Astrocyte (in vitro differentiated cells and primary cell): ENCODE results near the gene PTPRN2. TPM values are rescaled to one million over a fixed set of nuclear protein-coding genes. Genes with fewer than 3 reads are reported as not detected.

Experiments used
- DNase-seq: peaks from one replicate; pipeline ENCODE4 v3.0.0-alpha.2; 2010; ENCODE audit warnings: low read depth
- FAIRE-seq: peaks from 2 replicates; lab custom pipeline; 2011; peaks lifted over from hg19 to GRCh38; lab: Jason Lieb, UNC
- H2AFZ ChIP-seq: 2 replicates; pipeline ENCODE4 v1.6.0; 2012; ENCODE audit warnings: low read depth, low read length, inconsistent platforms
- H3K27ac ChIP-seq: 2 replicates; pipeline ENCODE4 v1.5.1; 2011; ENCODE audit warnings: low read depth, low read length, inconsistent platforms
- H3K27me3 ChIP-seq: 2 replicates; pipeline ENCODE4 v1.6.0; 2011; ENCODE audit warnings: low read length, inconsistent platforms; ENCODE audit not compliant: insufficient read depth
- H3K36me3 ChIP-seq: 2 replicates; pipeline ENCODE4 v1.5.1; 2011; ENCODE audit warnings: low read length, inconsistent platforms; ENCODE audit not compliant: insufficient read depth
- H3K4me1 ChIP-seq: 2 replicates; pipeline ENCODE4 v1.5.1; 2011; ENCODE audit warnings: low read length, inconsistent platforms; ENCODE audit not compliant: insufficient read depth
- H3K4me2 ChIP-seq: 2 replicates; pipeline ENCODE4 v1.6.0; 2012; ENCODE audit warnings: low read length, inconsistent platforms
- H3K4me3 ChIP-seq: 2 replicates; pipeline ENCODE4 v1.5.1; 2011; ENCODE audit warnings: low read depth, mild to moderate bottlenecking, low read length, inconsistent platforms; ENCODE audit not compliant: insufficient read depth
- H3K79me2 ChIP-seq: 2 replicates; pipeline ENCODE4 v1.6.0; 2012; ENCODE audit warnings: mild to moderate bottlenecking, low read length, inconsistent platforms; ENCODE audit not compliant: insufficient read depth
- H3K9ac ChIP-seq: 2 replicates; pipeline ENCODE4 v1.6.0; 2012; ENCODE audit warnings: mild to moderate bottlenecking, low read length, inconsistent platforms
- H3K9me3 ChIP-seq: 2 replicates; pipeline ENCODE4 v1.5.1; 2012; ENCODE audit warnings: low read depth, mild to moderate bottlenecking, low read length, inconsistent platforms; ENCODE audit not compliant: insufficient read depth
- H4K20me1 ChIP-seq: 2 replicates; pipeline ENCODE4 v1.6.0; 2012; ENCODE audit warnings: low read length, inconsistent platforms; ENCODE audit not compliant: insufficient read depth
- H3K27ac Mint-ChIP-seq: one replicate; pipeline ENCODE4 v1.8.0; 2021; ENCODE audit warnings: mild to moderate bottlenecking, mixed read lengths; ENCODE audit not compliant: unreplicated experiment
- H3K27me3 Mint-ChIP-seq: one replicate; pipeline ENCODE4 v1.8.0; 2021; ENCODE audit warnings: low read depth, mixed read lengths; ENCODE audit not compliant: unreplicated experiment
- H3K36me3 Mint-ChIP-seq: one replicate; pipeline ENCODE4 v1.8.0; 2021; ENCODE audit warnings: low read depth, mixed read lengths; ENCODE audit not compliant: unreplicated experiment
- H3K4me1 Mint-ChIP-seq: one replicate; pipeline ENCODE4 v1.8.0; 2021; ENCODE audit warnings: low read depth, mixed read lengths; ENCODE audit not compliant: unreplicated experiment
- H3K4me3 Mint-ChIP-seq: one replicate; pipeline ENCODE4 v1.8.0; 2021; ENCODE audit warnings: mild to moderate bottlenecking, moderate library complexity, mixed read lengths; ENCODE audit not compliant: unreplicated experiment
- H3K9me3 Mint-ChIP-seq: one replicate; pipeline ENCODE4 v1.8.0; 2021; ENCODE audit warnings: mild to moderate bottlenecking, mixed read lengths; ENCODE audit not compliant: unreplicated experiment
- EZH2 ChIP-seq: IDR thresholded peaks from 2 replicates; pipeline ENCODE4 v1.6.1; 2012; ENCODE audit warnings: mild to moderate bottlenecking, low read length, inconsistent platforms; ENCODE audit not compliant: insufficient read depth
- total RNA-seq: library from RNA; stranded (reverse); gene quantifications from 2 replicates; pipeline ENCODE4 v1.2.1, GENCODE V29; 2021
- TF ChIP-seq, protein P1 (sequence below): IDR thresholded peaks from 2 replicates; pipeline ENCODE4 v1.5.1; 2011; ENCODE audit warnings: low read depth, mild to moderate bottlenecking, inconsistent platforms, low read length, moderate library complexity; ENCODE audit not compliant: insufficient read depth

PTPRN2 gene
- total RNA-seq, 1 donor from 2014 or later: 0.09 TPM

DNA sequence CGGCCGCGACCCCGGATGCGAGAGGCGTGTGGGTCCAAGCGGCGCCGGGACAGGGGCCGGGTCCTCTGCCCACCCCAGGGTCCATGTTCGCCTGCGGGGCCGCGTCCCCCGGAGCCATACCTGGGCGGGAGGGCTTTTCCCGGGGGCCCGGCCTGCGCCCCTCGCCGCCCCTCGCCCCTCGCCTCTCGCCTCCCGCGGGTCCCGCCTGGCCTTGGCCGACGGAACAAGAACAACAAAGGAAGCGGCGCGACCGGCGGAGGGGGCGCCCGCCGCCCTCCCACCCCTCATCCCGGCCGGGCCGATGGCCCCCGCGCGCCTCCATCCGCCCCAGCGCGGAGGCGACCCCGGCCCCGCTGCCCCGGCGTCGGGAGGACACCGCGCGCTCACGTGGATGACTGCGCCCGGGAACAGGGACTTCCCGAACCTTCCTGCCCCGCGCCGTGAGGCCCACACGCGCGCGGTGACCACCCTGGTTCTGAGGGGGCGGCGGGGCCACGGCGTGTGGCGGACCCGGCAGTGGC lies 902.7 kb downstream of the PTPRN2 start:
- Mint-ChIP-seq H3K9me3 (peaks cover 28% of the 10 kb centered on the region), H3K36me3 (no peaks in the 10 kb centered on the region), H3K4me3 (no peak overlapping the region), H3K27ac (no peak overlapping the region), H3K4me1 (no peaks in the 10 kb centered on the region), H3K27me3 (no peaks in the 10 kb centered on the region)
- no peaks in the 10 kb centered on the region for H3K36me3 ChIP-seq
- no peaks in the 10 kb centered on the region for H3K9me3 ChIP-seq
- H4K20me1 ChIP-seq: peaks cover 9% of the 10 kb centered on the region
- TF ChIP-seq, protein P1, sequence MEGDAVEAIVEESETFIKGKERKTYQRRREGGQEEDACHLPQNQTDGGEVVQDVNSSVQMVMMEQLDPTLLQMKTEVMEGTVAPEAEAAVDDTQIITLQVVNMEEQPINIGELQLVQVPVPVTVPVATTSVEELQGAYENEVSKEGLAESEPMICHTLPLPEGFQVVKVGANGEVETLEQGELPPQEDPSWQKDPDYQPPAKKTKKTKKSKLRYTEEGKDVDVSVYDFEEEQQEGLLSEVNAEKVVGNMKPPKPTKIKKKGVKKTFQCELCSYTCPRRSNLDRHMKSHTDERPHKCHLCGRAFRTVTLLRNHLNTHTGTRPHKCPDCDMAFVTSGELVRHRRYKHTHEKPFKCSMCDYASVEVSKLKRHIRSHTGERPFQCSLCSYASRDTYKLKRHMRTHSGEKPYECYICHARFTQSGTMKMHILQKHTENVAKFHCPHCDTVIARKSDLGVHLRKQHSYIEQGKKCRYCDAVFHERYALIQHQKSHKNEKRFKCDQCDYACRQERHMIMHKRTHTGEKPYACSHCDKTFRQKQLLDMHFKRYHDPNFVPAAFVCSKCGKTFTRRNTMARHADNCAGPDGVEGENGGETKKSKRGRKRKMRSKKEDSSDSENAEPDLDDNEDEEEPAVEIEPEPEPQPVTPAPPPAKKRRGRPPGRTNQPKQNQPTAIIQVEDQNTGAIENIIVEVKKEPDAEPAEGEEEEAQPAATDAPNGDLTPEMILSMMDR: no peak
- no peak for TF ChIP-seq EZH2
- H3K27ac ChIP-seq: no peak overlapping the region
- peaks cover 23% of the 10 kb centered on the region for H3K27me3 ChIP-seq
- peak overlapping the region; percentile 26 for H3K9ac ChIP-seq
- H3K4me1 ChIP-seq: peaks cover 16% of the 10 kb centered on the region
- no peak for FAIRE-seq
- DNase-seq: no peak
- H3K4me2 ChIP-seq: peak overlapping the region; percentile 74
- no peak overlapping the region for H3K4me3 ChIP-seq
- H3K79me2 ChIP-seq: peaks cover 6% of the 10 kb centered on the region
- H2AFZ ChIP-seq: no peak overlapping the region

DNA sequence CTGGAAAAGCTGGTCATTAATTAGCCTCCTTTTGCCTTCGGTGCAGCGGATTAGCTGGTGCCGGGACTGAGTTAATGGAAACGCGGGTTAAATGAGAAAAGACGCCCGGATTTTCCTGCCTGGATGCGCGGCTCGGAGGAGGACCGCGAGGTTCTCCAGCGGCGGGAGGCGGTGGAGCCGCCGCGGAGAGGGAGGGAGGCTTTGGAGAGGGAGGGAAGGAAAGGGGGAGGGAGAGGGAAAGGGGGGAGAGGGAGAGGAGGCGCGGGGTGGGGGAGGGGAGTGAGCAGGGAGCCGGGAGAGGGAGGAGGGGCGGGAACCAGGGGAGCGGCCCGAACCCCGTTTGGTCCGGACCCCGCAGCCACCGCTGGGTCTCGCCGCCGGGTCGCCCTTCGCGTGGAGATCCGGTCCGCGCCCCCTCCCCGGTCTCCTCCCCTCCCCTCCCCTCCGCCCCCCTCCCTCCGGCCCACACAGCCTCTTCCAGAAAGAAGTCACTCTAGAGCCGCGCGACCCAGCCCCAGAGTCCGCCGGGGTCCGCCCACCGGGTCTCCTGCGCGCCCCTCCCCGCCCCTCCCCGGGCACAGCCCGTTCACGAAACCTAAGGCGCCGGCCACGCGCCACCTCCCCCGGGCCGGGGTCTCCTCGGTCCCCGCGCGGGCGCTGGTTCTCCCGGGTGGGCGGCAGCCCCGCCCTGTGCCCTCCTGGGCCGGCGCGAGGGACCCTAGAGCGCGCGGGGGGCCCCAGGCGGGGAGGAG lies 903.3 kb downstream of the PTPRN2 start:
- H3K27ac ChIP-seq: no peak overlapping the region
- H3K4me3 ChIP-seq: peak overlapping the region; percentile 43
- H3K9me3 Mint-ChIP-seq: peaks cover 29% of the 10 kb centered on the region
- DNase-seq (peak; percentile 30), FAIRE-seq (no peak)
- TF ChIP-seq, protein P1: no peak
- TF ChIP-seq EZH2: no peak
- no peaks in the 10 kb centered on the region for H3K27me3 Mint-ChIP-seq
- H4K20me1 ChIP-seq: peaks cover 9% of the 10 kb centered on the region
- H3K4me3 Mint-ChIP-seq: no peak overlapping the region
- peak overlapping the region; percentile 64 for H2AFZ ChIP-seq
- peaks cover 1% of the 10 kb centered on the region for H3K79me2 ChIP-seq
- H3K9ac ChIP-seq: peak overlapping the region; percentile 53
- H3K27me3 ChIP-seq: peaks cover 26% of the 10 kb centered on the region
- no peaks in the 10 kb centered on the region for H3K36me3 Mint-ChIP-seq
- H3K27ac Mint-ChIP-seq: no peak overlapping the region
- H3K4me2 ChIP-seq: peak overlapping the region; percentile 93
- no peaks in the 10 kb centered on the region for H3K4me1 Mint-ChIP-seq
- H3K9me3 ChIP-seq: no peaks in the 10 kb centered on the region
- peaks cover 11% of the 10 kb centered on the region for H3K4me1 ChIP-seq
- H3K36me3 ChIP-seq: no peaks in the 10 kb centered on the region

DNA sequence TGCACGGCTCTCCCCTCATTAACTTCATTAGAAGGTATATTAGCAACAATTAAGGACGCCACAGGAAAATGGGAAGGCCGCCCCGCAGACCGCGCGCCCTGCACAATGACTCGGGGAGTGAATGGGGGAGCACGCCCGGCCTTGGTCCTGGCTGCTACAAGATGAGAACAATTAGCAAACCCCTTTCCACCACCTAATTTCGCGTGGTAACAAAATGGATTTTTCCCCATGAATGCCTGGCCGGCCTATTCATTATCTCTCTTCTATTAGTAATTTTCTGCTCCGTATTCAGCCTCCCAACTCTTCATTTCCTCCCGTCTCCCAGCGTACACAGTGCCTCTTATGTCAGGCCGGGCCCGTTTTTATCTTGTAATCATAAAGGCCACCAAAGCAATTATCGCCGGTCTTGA lies 903.9 kb downstream of the PTPRN2 start:
- Histone ChIP-seq H3K9ac (peak overlapping the region; percentile 53), H3K9me3 (no peaks in the 10 kb centered on the region), H2AFZ (peak overlapping the region; percentile 64), H3K4me1 (peaks cover 8% of the 10 kb centered on the region), H3K79me2 (no peaks in the 10 kb centered on the region), H3K4me3 (peak overlapping the region; percentile 43), H3K36me3 (no peaks in the 10 kb centered on the region), H4K20me1 (peaks cover 10% of the 10 kb centered on the region), H3K27ac (no peak overlapping the region), H3K27me3 (peaks cover 23% of the 10 kb centered on the region), H3K4me2 (peak overlapping the region; percentile 93)
- Mint-ChIP-seq H3K27me3 (no peaks in the 10 kb centered on the region), H3K36me3 (no peaks in the 10 kb centered on the region), H3K9me3 (peaks cover 29% of the 10 kb centered on the region), H3K27ac (no peak overlapping the region), H3K4me3 (no peak overlapping the region), H3K4me1 (no peaks in the 10 kb centered on the region)
- no peak for DNase-seq
- FAIRE-seq: no peak
- peak; percentile 54 for TF ChIP-seq EZH2
- TF ChIP-seq, protein P1: no peak
